Iris pigment epithelial cell (primary cell): ENCODE data around the gene SPEG.

Experiments
- DNase-seq: peaks from one replicate; pipeline ENCODE4 v3.0.0-alpha.2; 2011; ENCODE audit warnings: low read depth

The SPEG gene

GRCh38 chr2:219480004-219480403 lies 45.4 kb downstream of the SPEG start:
- DNase-seq: no peak

- no peak for DNase-seq
Observed at GRCh38 chr2:219482674-219483405, 48.2 kb downstream of the SPEG start.

GRCh38 chr2:219483451-219484342 lies 49.1 kb downstream of the SPEG start:
- DNase-seq: no peak

- no peak for DNase-seq
Observed at GRCh38 chr2:219484343-219485200, 49.9 kb downstream of the SPEG start.

GRCh38 chr2:219485201-219485580 lies 50.5 kb downstream of the SPEG start:
- DNase-seq: no peak

GRCh38 chr2:219486380-219486959 lies 51.8 kb downstream of the SPEG start:
- no peak for DNase-seq

GRCh38 chr2:219488149-219488843 lies 53.7 kb downstream of the SPEG start:
- no peak for DNase-seq

GRCh38 chr2:219488844-219489194 lies 54.2 kb downstream of the SPEG start:
- no peak for DNase-seq

- DNase-seq: no peak
Observed at GRCh38 chr2:219489315-219489714, 54.7 kb downstream of the SPEG start.

GRCh38 chr2:219490186-219490585 lies 55.5 kb downstream of the SPEG start:
- DNase-seq: no peak

GRCh38 chr2:219490600-219491130 lies 56.0 kb downstream of the SPEG start:
- DNase-seq: no peak

- no peak for DNase-seq
Observed at GRCh38 chr2:219491278-219491963, 56.8 kb downstream of the SPEG start.

GRCh38 chr2:219492575-219492974 lies 57.9 kb downstream of the SPEG start:
- DNase-seq: no peak

- no peak for DNase-seq
Observed at GRCh38 chr2:219493086-219493485, 58.4 kb downstream of the SPEG start.

- no peak for DNase-seq
Observed at GRCh38 chr2:219494952-219495530, 60.4 kb downstream of the SPEG start.

- DNase-seq: peak; percentile 76
Observed at GRCh38 chr2:219495531-219496122, 61.0 kb downstream of the SPEG start.

GRCh38 chr2:219496247-219496824 lies 61.7 kb downstream of the SPEG start:
- DNase-seq: no peak

GRCh38 chr2:219496825-219497494 lies 62.3 kb downstream of the SPEG start:
- peak; percentile 40 for DNase-seq
